ENCODE measurements around the gene KRR1.
"Not testable (repeated sequence)": the region's sequence is repeated elsewhere in the genome, so short reads cannot be mapped to it uniquely, and the experiment has no call there.

KRR1 gene

GRCh38 chr12:75474116-75474515 is 37.3 kb downstream of the KRR1 start:
- DNase-seq: no peak

- no peak for DNase-seq
These were observed 39.2 kb downstream of the KRR1 start for GRCh38 chr12:75471902-75472890.

- no peak for DNase-seq
These were observed 51.2 kb downstream of the KRR1 start for GRCh38 chr12:75460204-75460603.

GRCh38 chr12:75459755-75460154 is 51.7 kb downstream of the KRR1 start:
- DNase-seq: no peak

DNA sequence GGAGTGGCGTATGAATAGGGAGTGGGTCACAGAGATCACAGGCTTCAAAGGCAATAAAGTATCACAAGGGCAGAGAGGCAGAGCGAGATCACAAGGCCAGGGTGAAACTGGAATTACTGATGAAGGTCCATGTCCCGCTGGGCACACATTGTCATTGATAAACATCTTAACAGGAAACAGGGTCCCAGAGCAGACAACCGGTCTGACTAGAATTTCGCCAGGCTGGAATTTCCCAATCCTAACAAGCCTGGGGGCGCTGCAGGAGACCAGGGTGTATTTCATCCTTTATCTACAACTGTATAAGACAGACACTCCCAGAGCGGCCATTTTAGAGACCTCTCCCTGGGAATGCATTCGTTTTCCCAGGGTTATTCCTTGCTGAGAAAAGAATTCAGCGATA is 53.5 kb downstream of the KRR1 start:
- DNase-seq: not testable (repeated sequence)

DNA sequence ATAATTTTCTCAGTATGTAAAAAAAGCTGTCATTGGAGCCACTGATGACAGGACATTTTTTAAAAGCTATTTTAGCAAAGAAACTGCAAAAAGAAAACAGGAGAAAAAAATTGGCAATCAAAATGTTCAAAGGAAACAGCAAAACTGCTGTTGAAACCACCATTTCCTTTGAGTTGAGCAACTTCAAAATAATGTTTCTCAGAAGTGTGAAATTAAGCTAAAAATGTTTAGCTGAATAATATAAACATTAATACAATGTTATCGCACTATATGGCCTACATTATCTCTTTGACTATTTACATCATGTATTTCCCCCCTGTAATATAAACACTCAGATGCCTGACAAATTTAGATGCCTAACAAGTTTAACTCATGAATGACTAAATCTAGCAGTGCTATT is 54.2 kb downstream of the KRR1 start:
- DNase-seq: no peak

GRCh38 chr12:75455839-75456238 is 55.6 kb downstream of the KRR1 start:
- DNase-seq: no peak

DNA sequence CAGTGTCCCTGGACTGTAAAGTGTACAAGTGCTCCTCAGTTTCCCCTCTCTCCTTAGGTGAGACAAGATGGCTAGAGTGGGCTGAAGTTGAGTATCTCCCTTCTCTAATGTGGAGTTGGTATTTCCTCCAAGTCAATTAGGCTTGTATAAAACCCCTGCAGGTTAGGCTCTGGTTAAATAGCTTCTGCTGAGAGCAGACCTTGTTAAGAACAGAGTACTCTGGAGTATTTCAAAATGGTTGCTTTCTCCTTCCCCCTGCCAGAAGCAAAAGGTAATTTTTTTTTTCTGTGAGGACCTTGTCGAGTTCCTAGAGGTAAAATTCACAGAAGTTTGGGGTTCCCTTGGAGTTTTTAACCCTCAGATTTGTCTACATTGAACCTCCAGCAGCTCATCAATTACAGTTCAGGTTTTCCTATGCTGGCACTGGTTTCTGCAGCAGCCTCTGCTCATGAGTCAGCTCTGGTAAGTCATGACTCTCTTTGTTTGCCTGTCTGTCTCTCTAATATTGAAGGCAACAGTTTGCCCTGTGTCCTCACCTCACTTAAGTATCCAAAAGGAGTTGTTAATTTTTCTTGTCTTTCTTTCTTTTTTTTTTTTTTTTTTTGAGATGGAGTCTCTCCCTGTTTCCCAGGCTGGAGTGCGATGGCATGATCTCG is 58.6 kb downstream of the KRR1 start:
- DNase-seq: no peak

DNA sequence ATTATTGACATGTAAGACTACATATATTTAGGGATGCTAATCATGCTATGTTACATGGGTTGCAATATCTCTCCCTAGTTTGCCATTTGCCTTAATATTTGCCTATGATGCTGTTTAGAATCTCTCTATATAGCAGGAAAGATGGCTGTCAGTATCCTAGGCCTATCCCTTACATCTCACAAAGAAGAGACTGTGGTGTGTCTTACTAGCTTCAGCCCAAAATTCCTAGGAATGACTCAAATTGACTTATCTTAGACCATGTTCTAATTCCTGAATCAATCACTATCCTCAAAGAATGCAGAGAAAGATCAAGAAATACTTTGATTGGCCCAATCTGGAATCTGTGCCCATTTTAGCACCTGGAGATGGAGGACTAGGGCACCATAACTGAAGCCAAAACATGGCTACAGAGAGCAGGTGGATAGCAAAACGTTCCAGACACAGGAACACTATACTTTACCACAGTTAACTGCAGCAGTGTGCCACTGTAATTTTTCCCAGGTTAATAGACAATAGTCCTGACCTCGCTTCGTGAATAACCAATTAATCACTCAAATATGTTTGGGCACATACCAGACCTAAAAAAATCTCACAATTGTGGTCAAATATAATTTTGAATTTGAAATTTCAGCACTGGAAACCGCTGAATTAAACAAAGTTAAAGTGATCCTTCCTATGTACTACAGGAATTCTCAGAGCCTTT is 63.6 kb downstream of the KRR1 start:
- DNase-seq: no peak

DNA sequence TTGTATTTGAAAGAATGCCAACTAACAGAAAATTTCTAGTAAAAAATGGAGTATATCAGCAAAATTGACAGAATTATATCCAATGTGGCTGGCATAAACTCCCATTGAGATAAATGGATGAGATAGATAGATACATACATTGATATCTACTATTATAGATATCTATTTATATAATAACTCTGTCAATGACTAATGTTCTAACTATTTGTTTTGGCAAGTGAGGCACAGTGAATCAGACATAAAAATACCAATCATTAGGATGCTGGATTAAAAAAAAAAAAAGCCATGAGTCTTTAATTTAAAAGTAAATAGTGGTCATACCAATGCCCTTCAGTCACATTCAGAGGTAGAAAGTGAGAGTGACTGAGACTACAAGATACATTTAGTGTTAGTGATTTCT is 64.6 kb downstream of the KRR1 start:
- DNase-seq: no peak

GRCh38 chr12:75445137-75445507 is 66.3 kb downstream of the KRR1 start:
- DNase-seq: not testable (repeated sequence)

- no peak for DNase-seq
These were observed 66.8 kb downstream of the KRR1 start for GRCh38 chr12:75444429-75445136.

DNA sequence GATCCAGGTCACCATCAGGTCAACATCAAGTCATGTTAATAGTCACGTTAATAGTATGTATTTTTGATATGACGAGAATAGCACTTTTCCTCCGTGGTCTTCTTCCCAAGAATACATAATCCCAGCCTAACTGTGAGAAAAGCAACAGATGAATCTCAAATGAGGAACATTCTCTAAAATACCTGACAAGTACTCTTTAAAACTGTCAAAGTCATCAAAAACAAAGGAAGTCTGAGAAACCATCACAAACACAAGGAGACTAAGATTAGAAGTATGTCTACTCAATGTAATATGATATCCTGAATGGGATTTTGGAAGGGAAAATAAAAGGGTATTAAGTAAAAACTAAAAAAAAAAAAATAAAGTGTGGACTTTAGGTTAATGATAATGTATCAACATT is 67.7 kb downstream of the KRR1 start:
- DNase-seq: no peak

DNA sequence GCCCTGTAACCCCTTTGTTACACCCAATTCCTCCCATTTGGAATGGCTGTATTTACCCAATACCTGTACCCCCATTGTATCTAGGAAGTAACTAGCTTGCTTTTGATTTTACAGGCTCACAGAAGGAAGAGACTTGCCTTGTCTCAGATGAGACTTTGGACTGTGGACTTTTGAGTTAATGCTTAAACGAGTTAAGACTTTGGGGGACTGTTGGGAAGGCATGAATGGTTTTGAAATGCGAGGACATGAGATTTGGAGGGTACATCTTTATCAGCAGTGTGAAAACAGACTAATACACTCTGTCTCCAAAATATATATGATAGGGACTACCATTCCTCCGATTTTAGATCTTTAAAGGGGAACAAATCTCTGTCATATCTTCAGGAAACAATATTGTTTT is 69.0 kb downstream of the KRR1 start:
- not testable (repeated sequence) for DNase-seq

DNA sequence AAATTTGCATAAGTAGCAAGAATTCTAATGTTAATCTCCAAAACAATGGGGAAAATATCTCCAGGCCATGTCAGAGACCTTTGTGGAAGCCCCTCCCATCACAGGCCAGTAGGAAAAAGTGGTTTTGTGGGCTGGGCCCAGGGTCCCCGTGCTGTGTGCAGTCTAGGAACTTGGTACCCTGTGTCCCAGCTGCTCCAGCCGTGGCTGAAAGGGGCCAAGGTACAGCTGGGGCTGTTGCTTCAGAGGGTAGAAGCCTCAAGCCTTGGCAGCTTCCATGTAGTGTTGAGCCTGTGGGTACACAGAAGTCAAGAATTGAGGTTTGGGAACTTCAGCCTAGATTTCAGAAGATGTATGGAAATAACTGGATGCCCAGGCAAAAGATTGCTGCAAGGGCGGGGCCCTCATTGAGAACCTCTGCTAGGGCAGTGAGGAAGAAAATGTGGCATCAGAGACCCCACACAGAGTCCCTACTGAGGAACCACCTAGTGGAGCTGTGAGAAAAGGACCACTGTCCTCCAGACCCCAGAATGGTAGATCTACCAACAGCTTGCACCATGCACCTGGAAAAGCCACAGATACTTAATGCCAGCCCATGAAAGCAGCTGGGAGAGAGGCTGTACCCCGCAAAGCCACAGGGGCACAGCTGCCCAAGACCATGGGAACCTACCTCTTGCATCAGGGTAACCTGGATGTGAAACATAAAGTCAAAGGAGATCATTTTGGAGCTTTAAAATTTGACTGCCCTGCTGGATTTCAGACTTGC is 69.5 kb downstream of the KRR1 start:
- DNase-seq: not testable (repeated sequence)

Measured in CD4-positive, alpha-beta T cell treated with Interleukin-15 for 1 hour (primary cell).